Endothelial cell of umbilical vein (primary cell): ENCODE measurements around the gene ARHGAP10. TPM values are rescaled to one million over a fixed set of nuclear protein-coding genes. Genes with fewer than 3 reads are reported as not detected.

Experiments
- BruUV-seq: library from RNA; stranded (reverse); fragments of 400-500 nt; replicated peaks from 2 replicates; lab custom pipeline; 2021; lab: Mats Ljungman, UMichigan
- CTCF ChIA-PET: fragments of 300-600, 350-600 bp; sonication (Branson Sonifier 250); formaldehyde crosslinking; loops from one replicate; lab custom pipeline; 2021; ENCODE audit warnings: antibody characterized with exemption, inconsistent platforms; lab: Charles Lee
- POLR2A ChIA-PET: fragments of 300-600, 350-600 bp; sonication (Branson Sonifier 250); formaldehyde crosslinking; loops from one replicate; lab custom pipeline; 2021; ENCODE audit warnings: antibody characterized with exemption, inconsistent platforms; lab: Charles Lee
- DNase-seq: peaks from one replicate; pipeline ENCODE4 v3.0.0-alpha.2; 2011; ENCODE audit warnings: low read depth, low spot score
- FAIRE-seq: peaks from 2 replicates; lab custom pipeline; 2011; peaks lifted over from hg19 to GRCh38; lab: Jason Lieb, UNC
- H2AFZ ChIP-seq: 2 replicates; pipeline ENCODE4 v1.6.0; 2012; ENCODE audit warnings: low read depth, low read length, control low read depth, inconsistent platforms
- H3K27ac ChIP-seq: 2 replicates; pipeline ENCODE4 v1.5.1; 2011; ENCODE audit warnings: low read depth, mild to moderate bottlenecking, control low read depth, low read length, moderate library complexity; ENCODE audit not compliant: insufficient read depth
- H3K27me3 ChIP-seq, 2 experiments: 2 replicates each; pipeline versions ENCODE4 v1.6.0 to v1.6.1; 2011; ENCODE audit warnings: low read length in 2 of 2, mixed read lengths in 1 of 2; ENCODE audit not compliant: control insufficient read depth in 2 of 2, insufficient read depth in 2 of 2
- H3K36me3 ChIP-seq, 2 experiments: 2 replicates in 1 of 2; 3 replicates in 1 of 2; pipeline ENCODE4 v1.5.1; 2011; ENCODE audit warnings: low read length in 2 of 2, mild to moderate bottlenecking in 1 of 2, moderate library complexity in 1 of 2; ENCODE audit not compliant: control insufficient read depth in 2 of 2, insufficient read depth in 2 of 2; ENCODE audit errors: extremely low read depth in 1 of 2
- H3K4me1 ChIP-seq: 3 replicates; pipeline ENCODE4 v1.5.1; 2011; ENCODE audit warnings: mild to moderate bottlenecking, low read length; ENCODE audit not compliant: control insufficient read depth, insufficient read depth; ENCODE audit errors: extremely low read depth
- H3K4me2 ChIP-seq: 2 replicates; pipeline ENCODE4 v1.6.1; 2011; ENCODE audit warnings: low read length, control low read depth, mixed read lengths; ENCODE audit not compliant: insufficient read depth
- H3K4me3 ChIP-seq, 3 experiments: fragments of 200-600 bp in 1 of 3; sonication (generic), shearing (Covaris generic) in 1 of 3; replicated peaks in 1 of 3; 2 replicates each; pipeline ENCODE4 v1.5.1; 2011 to 2016; ENCODE audit warnings: control low read depth in 3 of 3, low read length in 3 of 3, mild to moderate bottlenecking in 2 of 3, inconsistent platforms in 1 of 3, low read depth in 1 of 3, moderate library complexity in 1 of 3; ENCODE audit not compliant: insufficient read depth in 1 of 3
- H3K79me2 ChIP-seq: 2 replicates; pipeline ENCODE4 v1.6.0; 2012; ENCODE audit warnings: low read length, inconsistent platforms; ENCODE audit not compliant: control insufficient read depth, insufficient read depth
- H3K9ac ChIP-seq: replicated peaks from 2 replicates; pipeline ENCODE3; 2011; ENCODE audit warnings: low read length, control low read depth; ENCODE audit not compliant: insufficient read depth; ENCODE audit errors: extremely low read depth
- H3K9me1 ChIP-seq: replicated peaks from 3 replicates; pipeline ENCODE4 v1.6.0; 2011; ENCODE audit warnings: mild to moderate bottlenecking, low read length; ENCODE audit not compliant: control insufficient read depth, insufficient read depth; ENCODE audit errors: extremely low read depth
- H3K9me3 ChIP-seq: replicated peaks from 2 replicates; pipeline ENCODE4 v1.5.1; 2012; ENCODE audit warnings: low read length, inconsistent platforms; ENCODE audit not compliant: control insufficient read depth, insufficient read depth
- H4K20me1 ChIP-seq: replicated peaks from 2 replicates; pipeline ENCODE3; 2011; ENCODE audit warnings: mild to moderate bottlenecking, low read length; ENCODE audit not compliant: control insufficient read depth, insufficient read depth; ENCODE audit errors: extremely low read depth
- EZH2 ChIP-seq: IDR thresholded peaks from 2 replicates; pipeline ENCODE4 v1.6.1; 2012; ENCODE audit warnings: borderline replicate concordance, low read depth, mild to moderate bottlenecking, moderate library complexity, low read length, inconsistent platforms; ENCODE audit not compliant: severe bottlenecking
- FOS ChIP-seq: IDR thresholded peaks from 2 replicates; pipeline ENCODE4 v1.6.1; 2011; ENCODE audit warnings: mild to moderate bottlenecking, low read length, moderate library complexity, borderline replicate concordance; ENCODE audit not compliant: insufficient read depth
- GATA2 ChIP-seq: IDR thresholded peaks from 2 replicates; pipeline ENCODE4 v1.7.0; 2011; ENCODE audit warnings: low read depth, mild to moderate bottlenecking, moderate library complexity, mixed read lengths, low read length; ENCODE audit not compliant: insufficient read length, insufficient read depth
- JUN ChIP-seq: IDR thresholded peaks from 2 replicates; pipeline ENCODE4 v1.6.1; 2011; ENCODE audit warnings: borderline replicate concordance, low read depth; ENCODE audit not compliant: insufficient read length, insufficient read depth
- MYC ChIP-seq: IDR thresholded peaks from one replicate; pipeline ENCODE4 v1.6.1; 2011; ENCODE audit warnings: mild to moderate bottlenecking, low read depth, low read length
- POLR2A ChIP-seq: IDR thresholded peaks from 2 replicates; pipeline ENCODE4 v1.6.1; 2012; ENCODE audit warnings: low read depth, mild to moderate bottlenecking, control low read depth, low read length
- POLR2AphosphoS5 ChIP-seq: IDR thresholded peaks from 2 replicates; pipeline ENCODE4 v1.6.1; 2012; ENCODE audit warnings: low read depth, mild to moderate bottlenecking, control low read depth, low read length, moderate library complexity; ENCODE audit not compliant: insufficient read depth
- dilution Hi-C: fragments of 300-500 bp; cut with MboI; formaldehyde crosslinking; loops from one replicate; pipeline ENCODE4 v1.15.0; 2019; ENCODE audit warnings: low sequenced_read_pairs; ENCODE audit not compliant: extremely low pct_ligation_motif_present
- intact Hi-C: fragments of 100-400 bp; cut with micrococcal nuclease; formaldehyde crosslinking; loops from one replicate; pipeline ENCODE4 v1.10.0; 2022
- polyA plus RNA-seq, 4 experiments: library from polyadenylated mRNA; depleted of rRNA in 3 of 4; stranded (reverse) in 3 of 4; unstranded in 1 of 4; fragments of >200 nt; gene quantifications; 2 replicates each; pipeline versions ENCODE4 v1.2.1 to v1.2.3, GENCODE V29; 2011 to 2012; ENCODE audit warnings: missing spikeins in 1 of 4
- total RNA-seq: library from RNA; stranded (reverse); gene quantifications from 2 replicates; pipeline ENCODE4 v1.2.3, GENCODE V29; 2021
- TF ChIP-seq, protein P1 (sequence below): IDR thresholded peaks from 2 replicates; pipeline ENCODE4 v1.6.1; 2011; ENCODE audit not compliant: insufficient read depth, insufficient read length
- TF ChIP-seq, protein P2 (sequence below), 2 donors: IDR thresholded peaks; 1 replicate in 1 of 2; 2 replicates in 1 of 2; pipeline ENCODE4 v1.5.1; 2011; ENCODE audit warnings: low read length in 2 of 2, mild to moderate bottlenecking in 2 of 2, moderate library complexity in 2 of 2, control low read depth in 1 of 2, inconsistent platforms in 1 of 2, low read depth in 1 of 2; ENCODE audit not compliant: insufficient read depth in 1 of 2; ENCODE audit errors: extremely low read depth in 1 of 2

Gene ARHGAP10
- total and polyA plus RNA-seq, 2 donors (not counting 3 experiments of a cell fraction or from before 2014, with no cell fraction given): 20.4 to 36.7 TPM

- H3K4me2 ChIP-seq: no peak overlapping the region
- TF ChIP-seq JUN: no peak
- TF ChIP-seq GATA2: no peak
- no peak for TF ChIP-seq FOS
- TF ChIP-seq, protein P1, sequence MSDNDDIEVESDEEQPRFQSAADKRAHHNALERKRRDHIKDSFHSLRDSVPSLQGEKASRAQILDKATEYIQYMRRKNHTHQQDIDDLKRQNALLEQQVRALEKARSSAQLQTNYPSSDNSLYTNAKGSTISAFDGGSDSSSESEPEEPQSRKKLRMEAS: no peak
- TF ChIP-seq MYC: no peak
- TF ChIP-seq, protein P2, sequence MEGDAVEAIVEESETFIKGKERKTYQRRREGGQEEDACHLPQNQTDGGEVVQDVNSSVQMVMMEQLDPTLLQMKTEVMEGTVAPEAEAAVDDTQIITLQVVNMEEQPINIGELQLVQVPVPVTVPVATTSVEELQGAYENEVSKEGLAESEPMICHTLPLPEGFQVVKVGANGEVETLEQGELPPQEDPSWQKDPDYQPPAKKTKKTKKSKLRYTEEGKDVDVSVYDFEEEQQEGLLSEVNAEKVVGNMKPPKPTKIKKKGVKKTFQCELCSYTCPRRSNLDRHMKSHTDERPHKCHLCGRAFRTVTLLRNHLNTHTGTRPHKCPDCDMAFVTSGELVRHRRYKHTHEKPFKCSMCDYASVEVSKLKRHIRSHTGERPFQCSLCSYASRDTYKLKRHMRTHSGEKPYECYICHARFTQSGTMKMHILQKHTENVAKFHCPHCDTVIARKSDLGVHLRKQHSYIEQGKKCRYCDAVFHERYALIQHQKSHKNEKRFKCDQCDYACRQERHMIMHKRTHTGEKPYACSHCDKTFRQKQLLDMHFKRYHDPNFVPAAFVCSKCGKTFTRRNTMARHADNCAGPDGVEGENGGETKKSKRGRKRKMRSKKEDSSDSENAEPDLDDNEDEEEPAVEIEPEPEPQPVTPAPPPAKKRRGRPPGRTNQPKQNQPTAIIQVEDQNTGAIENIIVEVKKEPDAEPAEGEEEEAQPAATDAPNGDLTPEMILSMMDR (IDR thresholded peaks at IDR 0.05; ENCODE audit: extremely low read depth in 1 of 2, insufficient read depth in 1 of 2, low read depth in 1 of 2, low read length in 2 of 2): no peak
- TF ChIP-seq POLR2A: no peak
- no peak for TF ChIP-seq EZH2
- TF ChIP-seq POLR2AphosphoS5: no peak
- dilution Hi-C loops: no loop called here
- FAIRE-seq (no peak), DNase-seq (no peak)
- H3K9me3 ChIP-seq: no peaks in the 10 kb centered on the region
- H4K20me1 ChIP-seq: no peaks in the 10 kb centered on the region
- BruUV-seq: no TSS peak
- ChIA-PET POLR2A (no interaction called here), CTCF (interaction anchor here (1.2 to 1.3 kb wide), 2 partner anchors 23 to 915 kb away, joined by 3 read pairs; no protein-coding TSS in a partner anchor)
- no peaks in the 10 kb centered on the region for H3K79me2 ChIP-seq
- H3K27ac ChIP-seq: no peak overlapping the region
- no peaks in the 10 kb centered on the region for H3K4me1 ChIP-seq
- H3K27me3 ChIP-seq: no peaks in the 10 kb centered on the region
- H3K9ac ChIP-seq: no peak overlapping the region
- H2AFZ ChIP-seq: no peak overlapping the region
- H3K36me3 ChIP-seq: peaks cover 0 to 1% of the 10 kb centered on the region in 2 experiments
- intact Hi-C loops: no loop called here
- H3K9me1 ChIP-seq: no peaks in the 10 kb centered on the region
- H3K4me3 ChIP-seq: no peak overlapping the region
These were observed 385.1 kb downstream of the ARHGAP10 start for GRCh38 chr4:148116969-148117368.
